Measurements from ENCODE around the gene MMP1. TPM values are rescaled to one million over a fixed set of nuclear protein-coding genes. Genes with fewer than 3 reads are reported as not detected.

Gene MMP1
- polyA plus RNA-seq, 1 of the 3 experiments (the other 2 are of a cell fraction), result 5.9 TPM

- H3K9me2 ChIP-seq, result no peaks in the 10 kb centered on the region
- WGBS (ENCODE audit: low lambda C conversion rate), result 27% methylated on average over 37 of the region's 38 CpGs
- peaks cover 0 to 25% of the 10 kb centered on the region in 2 experiments; a peak in 3 of 4 replicates for H3K4me1 ChIP-seq (ENCODE audit: control insufficient read depth in 1 of 2, insufficient read depth in 2 of 2, low read depth in 1 of 2, low read length in 1 of 2)
- H3K27ac ChIP-seq (ENCODE audit: low read depth in 2 of 2, low read length in 1 of 2), result no peak overlapping the region
- DNase-seq, result peak; percentile 40
- TF ChIP-seq SMC3 (IDR thresholded peaks at IDR 0.05; ENCODE audit: low read depth, low read length) (peak; percentile 68), FOXM1 (IDR thresholded peaks at IDR 0.05; ENCODE audit: low read depth) (no peak), RFX5 (IDR thresholded peaks at IDR 0.05; ENCODE audit: low read length) (no peak), ZBTB33 (IDR thresholded peaks at IDR 0.05; ENCODE audit: borderline replicate concordance, low read depth) (no peak), EZH2phosphoT487 (IDR thresholded peaks at IDR 0.05; ENCODE audit: borderline replicate concordance, low read depth) (no peak), MAX (IDR thresholded peaks at IDR 0.05; ENCODE audit: low read depth) (0 out of 2 replicates have a peak, but pooled peaks have one; percentile 41), USF1 (IDR thresholded peaks at IDR 0.05; ENCODE audit: borderline replicate concordance, low read depth) (no peak), RAD21 (IDR thresholded peaks at IDR 0.05; ENCODE audit: low read length) (peak; percentile 57), CTCF (IDR thresholded peaks at IDR 0.05) (peak; percentile 73)
- no peak overlapping the region for H3K9ac ChIP-seq
- H3K4me3 ChIP-seq (ENCODE audit: low read depth in 2 of 2, low read length in 1 of 2), result peak overlapping the region; percentile 33 to 57; a peak in 3 of 4 replicates
- ChIA-PET CTCF (interaction anchor here (1.0 kb wide), 1 partner anchor 9 kb away, joined by 4 read pairs; no protein-coding TSS in a partner anchor), POLR2A (no interaction called here)
- no peaks in the 10 kb centered on the region for H3K27me3 ChIP-seq (ENCODE audit: insufficient read depth)
- no peaks in the 10 kb centered on the region for H4K20me1 ChIP-seq (ENCODE audit: insufficient read depth)
- H3K9me3 ChIP-seq, result no peaks in the 10 kb centered on the region
- H3F3A ChIP-seq (replicated peaks; ENCODE audit: insufficient read depth), result peaks cover 8% of the 10 kb centered on the region
- no peaks in the 10 kb centered on the region for H3K79me2 ChIP-seq (ENCODE audit: insufficient read depth)
- peak overlapping the region; percentile 68 for H3K4me2 ChIP-seq
- H2AFZ ChIP-seq (ENCODE audit: low read depth), result peak overlapping the region; percentile 78
- no peaks in the 10 kb centered on the region for H3K36me3 ChIP-seq (replicated peaks in 1 of 2; ENCODE audit: control insufficient read depth in 1 of 2, insufficient read depth in 2 of 2, low read length in 1 of 2)
Observed at GRCh38 chr11:102831489-102832440, 33.8 kb upstream of the MMP1 start.
